ENCODE data around the gene APAF1. TPM values are rescaled to one million over a fixed set of nuclear protein-coding genes. Genes with fewer than 3 reads are reported as not detected.

The APAF1 gene
- total and polyA plus RNA-seq, 2 of the 13 experiments (the other 11 are each of a cell fraction or from before 2014, with no cell fraction given): 6.0 to 13.0 TPM

GRCh38 chr12:98678236-98678945 is 33.3 kb downstream of the APAF1 start:
- Histone ChIP-seq H3K27me3 (ENCODE audit: control insufficient read depth in 1 of 2, insufficient read depth in 2 of 2, low read length in 2 of 2) (no peaks in the 10 kb centered on the region), H3K79me2 (ENCODE audit: insufficient read depth, low read length) (no peaks in the 10 kb centered on the region), H4K20me1 (ENCODE audit: insufficient read depth, low read length) (no peaks in the 10 kb centered on the region), H3K9me3 (ENCODE audit: low read length) (no peaks in the 10 kb centered on the region), H3K36me3 (replicated peaks in 1 of 2; ENCODE audit: control insufficient read depth in 1 of 2, insufficient read depth in 2 of 2, low read length in 2 of 2) (peaks cover 6 to 41% of the 10 kb centered on the region in 2 experiments; a peak in 3 of 5 replicates), H3K4me3 (replicated peaks in 1 of 3; ENCODE audit: insufficient read depth in 1 of 3, low read depth in 2 of 3, low read length in 3 of 3) (no peak overlapping the region), H3K4me1 (ENCODE audit: insufficient read depth, low read length) (no peaks in the 10 kb centered on the region), H3K4me2 (ENCODE audit: low read depth, low read length) (no peak overlapping the region), H3K27ac (ENCODE audit: extremely low read length, insufficient read depth, low read length) (no peak overlapping the region), H2AFZ (ENCODE audit: low read length) (no peak overlapping the region), H3K9ac (ENCODE audit: insufficient read depth, low read depth, low read length) (no peak overlapping the region)
- in situ Hi-C loops (cut with HindIII; ENCODE audit: extremely low pct_ligation_motif_present, low pct_unique_long_range_greater_than_20kb) (no loop called here), intact Hi-C loops (cut with micrococcal nuclease; ENCODE audit: unreplicated experiment) (no loop called here)
- ChIA-PET POLR2A (no interaction called here), CTCF (ENCODE audit: low intra/inter-chr PET ratio, low total read pairs) (no interaction called here)
- DNase-seq (ENCODE audit: low spot score): no peak
- no peak for FAIRE-seq
- no TSS peak for BruUV-seq (replicated peaks)
- TF ChIP-seq SOX6 (IDR thresholded peaks at IDR 0.05) (no peak), SOX6 (CRISPR knock-in tag; IDR thresholded peaks at IDR 0.05) (no peak), MTF2 (CRISPR knock-in tag; IDR thresholded peaks at IDR 0.05; ENCODE audit: borderline replicate concordance) (no peak), ZFAT (CRISPR knock-in tag; conservative IDR thresholded peaks at IDR 0.05) (no peak), CSRNP1 (CRISPR knock-in tag; IDR thresholded peaks at IDR 0.05) (no peak), SNAPC4 (CRISPR knock-in tag; IDR thresholded peaks at IDR 0.05) (no peak), ZNF549 (CRISPR knock-in tag; IDR thresholded peaks at IDR 0.05) (no peak), ZNF276 (CRISPR knock-in tag; IDR thresholded peaks at IDR 0.05; ENCODE audit: low read depth) (no peak)
- WGBS (ENCODE audit: low lambda C conversion rate): 94% methylated on average over 9 of the region's 15 CpGs
- no peak for ATAC-seq
